GM18909 (cell line): ENCODE results near the gene OARD1.
"Not testable (repeated sequence)": the region's sequence is repeated elsewhere in the genome, so short reads cannot be mapped to it uniquely, and the experiment has no call there.

Experiments used
- ATAC-seq: cut with Tn5 transposase; IDR thresholded peaks from one replicate; pipeline ENCODE4 v1.9.1; 2021; ENCODE audit warnings: mild to moderate bottlenecking; ENCODE audit not compliant: unreplicated experiment, poor library complexity

Gene OARD1

GRCh38 chr6:41071923-41072835, at the start of gene OARD1:
TSS of gene OARD1 (minus strand) at chr6:41072356. CDS start at chr6:41071634, 722 bp downstream.
- ATAC-seq: peak; percentile 71

- no peak for ATAC-seq
Observed at GRCh38 chr6:41120058-41120457, 47.9 kb upstream of the OARD1 start.

- no peak for ATAC-seq
Observed at GRCh38 chr6:41119508-41119907, 47.4 kb upstream of the OARD1 start.

GRCh38 chr6:41115027-41115426, 42.9 kb upstream of the OARD1 start:
- not testable (repeated sequence) for ATAC-seq

GRCh38 chr6:41111017-41111416, 38.9 kb upstream of the OARD1 start:
- ATAC-seq: no peak

GRCh38 chr6:41103847-41104246, 31.7 kb upstream of the OARD1 start:
- no peak for ATAC-seq

GRCh38 chr6:41100871-41101287, 28.7 kb upstream of the OARD1 start:
- ATAC-seq: no peak

GRCh38 chr6:41098366-41098765, 26.2 kb upstream of the OARD1 start:
- no peak for ATAC-seq

GRCh38 chr6:41097467-41098090, 25.4 kb upstream of the OARD1 start:
- ATAC-seq: no peak

GRCh38 chr6:41093729-41094128, 21.6 kb upstream of the OARD1 start:
- no peak for ATAC-seq

GRCh38 chr6:41092421-41093140, 20.4 kb upstream of the OARD1 start:
- no peak for ATAC-seq

GRCh38 chr6:41090841-41091761, 18.9 kb upstream of the OARD1 start:
- no peak for ATAC-seq

GRCh38 chr6:41088451-41088850, 16.3 kb upstream of the OARD1 start:
- ATAC-seq: no peak

- ATAC-seq: no peak
Observed at GRCh38 chr6:41085182-41085581, 13.0 kb upstream of the OARD1 start.

GRCh38 chr6:41083072-41083471, 10.9 kb upstream of the OARD1 start:
- no peak for ATAC-seq

- ATAC-seq: no peak
Observed at GRCh38 chr6:41080621-41081020, 8.5 kb upstream of the OARD1 start.

- no peak for ATAC-seq
Observed at GRCh38 chr6:41079080-41079479, 6.9 kb upstream of the OARD1 start.

- no peak for ATAC-seq
Observed at GRCh38 chr6:41078101-41078500, 5.9 kb upstream of the OARD1 start.

GRCh38 chr6:41077536-41077935, 5.4 kb upstream of the OARD1 start:
- no peak for ATAC-seq
